Stimulated activated CD4-positive, alpha-beta T cell treated with anti-CD3 and anti-CD28 coated beads, TNF-alpha, amount 100 ng/mL, for 4 hours (primary cell): ENCODE data around the gene PPP6R1.

Experiments
- DNase-seq, 3 experiments: peaks; one replicate each; pipeline ENCODE4 v3.0.0-alpha.2; 2020; ENCODE audit warnings: low read depth in 3 of 3

PPP6R1 gene

GRCh38 chr19:55244004-55244680 is 14.7 kb downstream of the PPP6R1 start:
- no peak for DNase-seq

- DNase-seq: no peak
These were observed 16.3 kb downstream of the PPP6R1 start for GRCh38 chr19:55242517-55242916.

- no peak for DNase-seq
These were observed 16.8 kb downstream of the PPP6R1 start for GRCh38 chr19:55241935-55242464.

- DNase-seq: no peak
These were observed 17.5 kb downstream of the PPP6R1 start for GRCh38 chr19:55241143-55241934.

GRCh38 chr19:55240713-55241020 is 18.1 kb downstream of the PPP6R1 start:
- no peak for DNase-seq

- DNase-seq: no peak
These were observed 19.8 kb downstream of the PPP6R1 start for GRCh38 chr19:55239004-55239403.

- no peak for DNase-seq
These were observed 20.8 kb downstream of the PPP6R1 start for GRCh38 chr19:55238030-55238429.

GRCh38 chr19:55232986-55233385 is 25.8 kb downstream of the PPP6R1 start:
- DNase-seq: no peak

- DNase-seq: no peak
These were observed 26.6 kb downstream of the PPP6R1 start for GRCh38 chr19:55232286-55232602.

GRCh38 chr19:55231391-55232285 is 27.2 kb downstream of the PPP6R1 start:
- DNase-seq: no peak

- DNase-seq: no peak
These were observed 28.0 kb downstream of the PPP6R1 start for GRCh38 chr19:55230780-55231179.

GRCh38 chr19:55230329-55230728 is 28.5 kb downstream of the PPP6R1 start:
- DNase-seq: no peak

GRCh38 chr19:55229789-55230182 is 29.0 kb downstream of the PPP6R1 start:
- DNase-seq: no peak

GRCh38 chr19:55229145-55229788 is 29.6 kb downstream of the PPP6R1 start:
- DNase-seq: no peak

GRCh38 chr19:55228403-55229031 is 30.3 kb downstream of the PPP6R1 start, which contains the start of gene TMEM86B:
Gene TMEM86B, minus strand, starts transcription at chr19:55228763. Its CDS starts 22 bp downstream, at chr19:55228741.
- DNase-seq: no peak

GRCh38 chr19:55228015-55228391 is 30.8 kb downstream of the PPP6R1 start:
- no peak for DNase-seq

GRCh38 chr19:55227241-55228014 is 31.4 kb downstream of the PPP6R1 start:
- no peak for DNase-seq

GRCh38 chr19:55226788-55227187 is 32.0 kb downstream of the PPP6R1 start:
- no peak for DNase-seq

- DNase-seq: no peak
These were observed 32.5 kb downstream of the PPP6R1 start for GRCh38 chr19:55226273-55226672.

- no peak for DNase-seq
These were observed 33.3 kb downstream of the PPP6R1 start for GRCh38 chr19:55225415-55225958.
